Hepatocyte (in vitro differentiated cells): ENCODE measurements around the gene RPL28.

Source experiments
- EZH2 ChIP-seq: fragments of 200-600 bp; sonication (generic); IDR thresholded peaks from 2 replicates; pipeline ENCODE4 v1.6.1; 2016; ENCODE audit warnings: antibody characterized with exemption, mild to moderate bottlenecking, borderline replicate concordance
- EZH2phosphoT487 ChIP-seq: fragments of 200-600 bp; sonication (generic); IDR thresholded peaks from one replicate; pipeline ENCODE4 v1.6.1; 2018; ENCODE audit warnings: antibody characterized with exemption, mild to moderate bottlenecking, low read depth, moderate library complexity; ENCODE audit not compliant: unreplicated experiment, severe bottlenecking
- TF ChIP-seq, protein P1 (sequence below): fragments of 200-600 bp; sonication (generic); IDR thresholded peaks from 2 replicates; pipeline ENCODE4 v1.5.1; 2016; ENCODE audit warnings: antibody characterized with exemption, mild to moderate bottlenecking; ENCODE audit not compliant: poor library complexity

DNA sequence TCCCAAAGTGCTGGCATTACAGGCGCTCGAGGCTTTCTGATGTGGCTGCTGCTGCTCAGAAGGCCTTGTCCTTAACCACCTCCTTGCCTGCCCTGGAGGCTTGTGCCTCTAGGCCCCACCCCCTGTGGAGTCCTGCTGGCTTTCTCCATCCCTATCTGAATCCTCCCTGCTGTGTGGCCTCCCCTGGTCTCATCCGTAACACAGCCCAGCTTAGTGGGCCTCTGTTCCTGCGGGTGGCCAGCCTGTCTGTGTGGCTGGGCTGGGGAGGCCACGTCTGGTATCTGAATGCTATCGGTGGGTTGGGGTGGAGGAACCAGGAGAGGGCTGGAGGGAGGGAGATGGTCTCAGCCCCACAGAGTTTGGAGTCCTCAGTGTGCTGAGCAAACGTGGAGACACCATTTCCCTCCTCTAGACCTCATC, 4.7 kb downstream of the RPL28 start:
- TF ChIP-seq, protein P1, sequence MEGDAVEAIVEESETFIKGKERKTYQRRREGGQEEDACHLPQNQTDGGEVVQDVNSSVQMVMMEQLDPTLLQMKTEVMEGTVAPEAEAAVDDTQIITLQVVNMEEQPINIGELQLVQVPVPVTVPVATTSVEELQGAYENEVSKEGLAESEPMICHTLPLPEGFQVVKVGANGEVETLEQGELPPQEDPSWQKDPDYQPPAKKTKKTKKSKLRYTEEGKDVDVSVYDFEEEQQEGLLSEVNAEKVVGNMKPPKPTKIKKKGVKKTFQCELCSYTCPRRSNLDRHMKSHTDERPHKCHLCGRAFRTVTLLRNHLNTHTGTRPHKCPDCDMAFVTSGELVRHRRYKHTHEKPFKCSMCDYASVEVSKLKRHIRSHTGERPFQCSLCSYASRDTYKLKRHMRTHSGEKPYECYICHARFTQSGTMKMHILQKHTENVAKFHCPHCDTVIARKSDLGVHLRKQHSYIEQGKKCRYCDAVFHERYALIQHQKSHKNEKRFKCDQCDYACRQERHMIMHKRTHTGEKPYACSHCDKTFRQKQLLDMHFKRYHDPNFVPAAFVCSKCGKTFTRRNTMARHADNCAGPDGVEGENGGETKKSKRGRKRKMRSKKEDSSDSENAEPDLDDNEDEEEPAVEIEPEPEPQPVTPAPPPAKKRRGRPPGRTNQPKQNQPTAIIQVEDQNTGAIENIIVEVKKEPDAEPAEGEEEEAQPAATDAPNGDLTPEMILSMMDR: no peak
- TF ChIP-seq EZH2 (no peak), EZH2phosphoT487 (no peak)
